HG03103 (cell line): ENCODE results near the gene TFDP1.

Experiments used
- ATAC-seq: cut with Tn5 transposase; IDR thresholded peaks from one replicate; pipeline ENCODE4 v1.9.1; 2021; ENCODE audit warnings: low read depth; ENCODE audit not compliant: unreplicated experiment

TFDP1 gene

GRCh38 chr13:113564331-113565023, 20.1 kb upstream of the TFDP1 start:
- ATAC-seq = no peak

GRCh38 chr13:113565526-113566226, 18.9 kb upstream of the TFDP1 start:
- no peak for ATAC-seq

- ATAC-seq = no peak
Measured at GRCh38 chr13:113566227-113566561, 18.4 kb upstream of the TFDP1 start.

- ATAC-seq = no peak
Measured at GRCh38 chr13:113567681-113568080, 16.9 kb upstream of the TFDP1 start.

- no peak for ATAC-seq
Measured at GRCh38 chr13:113573065-113573464, 11.5 kb upstream of the TFDP1 start.

GRCh38 chr13:113576597-113576996, 8.0 kb upstream of the TFDP1 start:
- ATAC-seq = no peak

- no peak for ATAC-seq
Measured at GRCh38 chr13:113577881-113578435, 6.6 kb upstream of the TFDP1 start.

GRCh38 chr13:113579686-113580085, 4.9 kb upstream of the TFDP1 start:
- ATAC-seq = no peak

GRCh38 chr13:113581871-113582270, 2.7 kb upstream of the TFDP1 start:
- no peak for ATAC-seq

- no peak for ATAC-seq
Measured at GRCh38 chr13:113582841-113583631, 1.5 kb upstream of the TFDP1 start.

GRCh38 chr13:113584870-113585671, 518 bp downstream of the TFDP1 start:
- ATAC-seq = peak; percentile 30

- ATAC-seq = no peak
Measured at GRCh38 chr13:113585896-113586295, 1.3 kb downstream of the TFDP1 start.

GRCh38 chr13:113586661-113587479, 2.3 kb downstream of the TFDP1 start:
- ATAC-seq = no peak

GRCh38 chr13:113588394-113589111, 4.0 kb downstream of the TFDP1 start:
- ATAC-seq = no peak

- no peak for ATAC-seq
Measured at GRCh38 chr13:113589251-113589960, 4.9 kb downstream of the TFDP1 start.

- ATAC-seq = no peak
Measured at GRCh38 chr13:113589961-113590339, 5.4 kb downstream of the TFDP1 start.

- no peak for ATAC-seq
Measured at GRCh38 chr13:113591750-113592149, 7.2 kb downstream of the TFDP1 start.

GRCh38 chr13:113592571-113592970, 8.0 kb downstream of the TFDP1 start:
- no peak for ATAC-seq
